CD1c-positive myeloid dendritic cell (primary cell): ENCODE data around the gene INIP.
A peak's percentile ranks its signal among the peaks of the same experiment; 100 is the strongest.
"Not testable (repeated sequence)": the region's sequence is repeated elsewhere in the genome, so short reads cannot be mapped to it uniquely, and the experiment has no call there.

Experiments
- DNase-seq: peaks from one replicate; pipeline ENCODE4 v3.0.0-alpha.2; 2016; ENCODE audit errors: extremely low spot score

INIP gene

DNA sequence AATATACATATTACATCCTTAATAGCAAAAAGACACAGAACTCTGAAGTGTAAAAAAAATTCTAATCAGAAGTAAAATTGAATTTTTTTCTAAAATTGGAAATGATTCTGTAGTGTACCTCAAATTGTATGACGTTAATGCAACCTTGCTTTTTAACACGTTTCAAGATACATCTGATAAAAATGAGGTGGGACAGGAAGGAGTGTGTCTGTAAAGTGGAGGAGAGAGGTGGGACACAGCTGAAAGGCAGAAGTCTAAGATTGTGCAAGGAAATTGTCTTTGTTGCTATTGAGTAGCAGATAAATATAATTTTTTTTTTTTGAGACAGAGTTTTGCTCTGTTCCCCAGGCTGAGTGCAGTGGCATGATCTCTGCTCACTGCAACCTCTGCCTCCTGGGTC is 17.0 kb upstream of the INIP start:
- DNase-seq, result no peak

DNA sequence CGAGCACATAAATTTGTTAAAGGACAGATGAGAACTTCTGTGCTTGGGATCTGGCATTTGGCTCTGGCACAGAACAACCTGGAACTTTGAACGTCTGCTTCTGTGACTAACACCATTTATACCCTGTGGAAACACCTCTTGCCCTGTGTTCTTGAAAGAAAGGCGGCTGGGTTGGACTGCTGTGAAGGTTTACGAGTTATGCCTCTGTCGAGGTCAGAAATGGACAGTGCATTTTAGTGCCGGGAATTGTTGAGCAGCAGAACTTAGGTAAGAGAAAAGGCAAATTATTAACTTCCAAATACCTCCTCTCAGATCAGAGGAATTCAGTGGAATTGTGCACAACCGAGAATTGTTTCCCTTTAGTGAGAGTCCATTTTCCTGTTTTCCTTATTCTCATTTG is 14.1 kb upstream of the INIP start:
- no peak for DNase-seq

DNA sequence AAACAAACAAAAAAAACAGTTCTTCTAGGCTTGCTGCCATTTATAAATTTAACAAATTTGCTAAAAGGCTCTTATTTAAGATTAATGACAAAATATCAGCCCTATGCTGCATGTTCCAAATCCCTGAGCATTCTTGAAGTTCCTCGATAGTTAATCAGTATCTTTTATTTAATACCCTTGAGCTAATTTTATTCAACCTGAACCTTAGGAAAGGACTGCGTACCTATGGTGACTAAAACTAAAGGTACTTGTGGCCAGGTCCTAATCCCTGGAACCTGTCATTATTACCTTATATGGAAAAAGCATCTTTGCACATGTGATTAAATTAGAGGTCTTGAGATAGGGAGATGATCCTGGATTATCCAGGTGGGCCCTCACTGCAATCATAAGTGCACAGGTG is 10.5 kb upstream of the INIP start:
- no peak for DNase-seq

DNA sequence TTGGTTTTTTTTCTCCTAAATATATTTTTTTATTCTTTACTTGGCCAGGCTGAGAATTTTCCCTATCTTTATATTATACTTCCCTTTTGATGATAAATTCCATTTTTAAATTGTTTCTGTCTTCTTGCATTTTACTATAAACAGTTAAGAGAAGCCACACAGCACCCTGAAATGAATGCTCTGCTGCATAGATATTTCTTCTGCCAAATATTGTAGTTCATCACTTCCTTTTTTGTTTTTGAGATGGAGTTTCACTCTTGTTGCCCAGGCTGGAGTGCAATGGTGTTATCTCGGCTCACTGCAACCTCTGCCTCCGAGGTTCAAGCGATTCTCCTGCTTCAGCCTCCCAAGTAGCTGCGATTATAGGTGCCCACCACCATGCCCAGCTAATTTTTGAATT is 8.5 kb upstream of the INIP start:
- DNase-seq, result peak; percentile 29

DNA sequence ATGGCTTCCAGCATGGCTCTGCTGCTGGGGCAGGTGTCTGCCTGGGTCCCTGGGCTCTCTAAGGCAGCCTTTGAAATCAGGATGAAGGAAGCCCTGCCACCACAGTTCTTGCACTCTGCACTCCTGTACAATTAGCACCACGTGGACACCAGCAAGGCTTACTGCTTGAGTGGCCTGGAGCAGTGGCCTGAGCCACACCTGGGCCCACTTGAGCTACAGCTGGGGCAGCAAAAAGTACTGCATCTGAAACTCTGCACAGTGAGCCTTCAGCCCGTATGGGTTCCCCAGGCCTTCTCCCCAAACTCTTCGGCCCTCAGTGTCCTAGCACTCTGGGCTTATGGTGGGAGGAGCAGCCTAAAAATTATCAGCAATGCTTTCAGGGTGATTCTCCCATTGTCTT is 8.0 kb upstream of the INIP start:
- no peak for DNase-seq

DNA sequence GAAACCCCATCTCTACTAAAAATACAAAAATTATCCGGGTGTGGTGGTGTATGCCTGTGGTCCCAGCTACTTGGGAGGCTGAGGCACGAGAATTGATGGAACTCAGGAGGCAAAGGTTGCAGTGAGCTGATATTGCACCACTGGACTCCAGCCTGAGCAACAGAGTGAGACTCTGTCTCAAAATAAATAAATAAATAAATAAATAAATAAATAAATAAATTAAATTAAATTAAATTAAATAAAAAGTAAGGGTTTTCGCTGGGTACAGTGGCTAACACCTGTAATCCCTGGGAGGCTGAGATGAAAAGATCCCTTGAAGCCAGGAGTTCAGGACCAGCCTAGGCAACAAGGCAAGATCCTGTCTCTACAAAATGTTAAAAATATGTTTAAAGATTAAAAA is 4.8 kb upstream of the INIP start:
- not testable (repeated sequence) for DNase-seq

DNA sequence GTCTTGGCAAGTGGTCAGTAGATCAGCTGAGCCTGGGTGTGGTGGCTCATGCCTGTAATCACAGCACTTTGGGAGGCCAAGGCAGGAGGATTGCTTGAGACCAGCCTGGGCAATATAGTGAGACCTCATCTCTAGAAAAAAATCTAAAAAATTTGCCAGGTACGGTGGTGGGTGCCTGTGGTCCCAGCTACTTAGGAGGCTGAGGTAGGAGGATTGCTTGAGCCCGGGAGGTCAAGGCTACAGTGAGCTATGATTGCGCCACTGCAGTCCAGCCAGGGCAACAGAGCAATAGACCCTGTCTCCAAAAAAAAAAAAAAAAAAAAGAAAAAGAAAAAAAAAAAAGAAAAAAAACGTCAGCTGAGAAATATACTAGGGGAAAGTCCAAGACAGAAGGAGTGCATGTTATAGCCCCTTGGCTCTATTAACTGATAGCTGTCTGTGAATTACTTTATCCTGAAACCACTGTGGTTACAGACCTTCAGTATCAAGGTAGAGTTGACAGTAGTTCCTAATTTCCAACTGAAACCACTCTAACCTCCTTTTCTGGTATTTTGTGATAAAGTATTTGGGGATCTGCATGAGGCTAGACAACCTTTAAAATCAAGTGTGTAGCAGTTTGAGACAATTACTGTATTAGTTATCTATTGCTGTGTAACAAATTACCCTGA is 2.3 kb upstream of the INIP start:
- no peak for DNase-seq

DNA sequence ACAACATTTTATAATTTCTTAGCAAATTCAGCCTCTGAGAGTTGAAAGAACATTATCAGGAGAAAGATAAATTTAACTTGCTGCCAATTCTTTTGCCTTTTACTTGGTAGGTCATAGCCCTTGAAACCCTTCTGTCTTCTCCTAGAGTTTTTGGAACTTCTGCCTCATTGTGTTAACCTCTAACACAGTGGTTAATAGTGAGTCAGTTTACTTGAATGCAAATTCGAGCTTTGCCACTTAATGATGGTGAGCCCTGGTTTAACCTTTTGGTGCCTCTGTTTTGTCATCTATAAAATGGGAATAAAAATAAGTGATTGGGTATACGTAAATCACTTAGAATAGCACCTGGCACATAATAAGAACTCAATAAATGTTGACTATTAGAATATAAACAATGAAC is 1.8 kb upstream of the INIP start:
- DNase-seq, result no peak

DNA sequence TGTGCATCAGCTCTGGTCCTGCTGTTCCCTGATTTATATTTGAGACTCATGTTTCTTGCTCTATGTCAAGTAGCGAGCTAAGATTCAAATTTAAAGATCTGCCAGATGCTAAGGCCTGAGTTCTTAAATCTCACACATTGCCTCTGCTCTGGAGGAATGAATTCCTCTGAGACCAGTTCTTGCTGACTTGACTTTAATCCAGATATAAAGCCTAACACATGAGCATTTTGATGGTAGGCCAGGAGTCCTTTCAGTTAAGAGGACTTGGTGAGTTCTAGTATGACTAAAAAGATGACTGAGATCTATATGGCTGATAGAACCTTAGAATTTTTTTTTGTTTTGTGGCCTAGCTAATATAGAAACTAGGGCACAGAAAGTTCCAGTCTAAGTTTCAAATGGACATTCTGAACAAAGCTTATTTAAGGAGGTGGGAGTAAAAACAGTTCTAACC is 1.3 kb upstream of the INIP start:
- no peak for DNase-seq

DNA sequence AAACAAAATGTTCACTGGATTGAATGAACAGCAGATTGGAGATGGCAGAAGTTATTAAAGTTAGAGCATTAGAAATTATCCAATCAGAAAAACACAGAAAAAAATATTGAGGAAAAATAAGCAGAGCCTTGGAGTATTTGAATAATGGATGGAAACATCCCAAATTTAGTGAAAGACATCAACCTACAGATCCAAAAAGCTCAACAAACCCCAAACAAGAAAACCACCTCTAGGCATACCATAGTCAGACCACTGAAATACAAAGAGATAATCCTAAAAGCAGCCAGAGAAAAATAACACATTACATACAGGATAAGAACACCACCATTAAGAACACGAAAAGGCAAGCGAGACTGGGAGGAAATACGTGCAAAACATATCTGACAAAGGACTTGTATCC is 5.2 kb downstream of the INIP start:
- no peak for DNase-seq

DNA sequence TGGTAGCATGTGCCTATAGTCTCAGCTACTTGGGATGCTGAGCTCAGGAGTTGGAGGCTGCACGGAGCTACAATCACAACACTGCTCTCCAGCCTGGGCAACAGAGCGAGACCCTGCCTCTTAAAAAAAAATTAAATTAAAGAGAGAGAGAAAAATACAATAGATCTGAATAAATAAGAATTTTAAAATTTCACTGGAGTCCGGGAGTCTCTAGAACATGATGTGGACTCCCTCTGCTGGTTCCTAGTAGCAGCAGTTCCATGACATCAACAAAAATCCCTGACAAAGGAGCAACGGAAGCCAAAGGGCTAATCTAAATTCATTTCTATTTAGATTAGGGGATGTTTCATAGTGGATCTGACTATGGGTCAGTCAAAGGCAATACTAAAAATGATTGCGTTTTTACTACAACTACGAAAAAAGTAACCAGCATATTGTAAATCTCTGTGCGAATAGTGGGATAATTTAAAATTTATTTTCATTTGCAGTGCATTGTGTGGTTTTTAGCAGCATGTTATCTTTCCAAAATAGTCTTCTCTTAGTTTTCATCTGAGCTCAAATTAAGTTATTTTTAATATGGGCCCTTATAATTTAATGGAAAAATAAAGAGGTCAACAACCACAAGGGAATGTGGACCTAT is 6.7 kb downstream of the INIP start:
- DNase-seq, result no peak

DNA sequence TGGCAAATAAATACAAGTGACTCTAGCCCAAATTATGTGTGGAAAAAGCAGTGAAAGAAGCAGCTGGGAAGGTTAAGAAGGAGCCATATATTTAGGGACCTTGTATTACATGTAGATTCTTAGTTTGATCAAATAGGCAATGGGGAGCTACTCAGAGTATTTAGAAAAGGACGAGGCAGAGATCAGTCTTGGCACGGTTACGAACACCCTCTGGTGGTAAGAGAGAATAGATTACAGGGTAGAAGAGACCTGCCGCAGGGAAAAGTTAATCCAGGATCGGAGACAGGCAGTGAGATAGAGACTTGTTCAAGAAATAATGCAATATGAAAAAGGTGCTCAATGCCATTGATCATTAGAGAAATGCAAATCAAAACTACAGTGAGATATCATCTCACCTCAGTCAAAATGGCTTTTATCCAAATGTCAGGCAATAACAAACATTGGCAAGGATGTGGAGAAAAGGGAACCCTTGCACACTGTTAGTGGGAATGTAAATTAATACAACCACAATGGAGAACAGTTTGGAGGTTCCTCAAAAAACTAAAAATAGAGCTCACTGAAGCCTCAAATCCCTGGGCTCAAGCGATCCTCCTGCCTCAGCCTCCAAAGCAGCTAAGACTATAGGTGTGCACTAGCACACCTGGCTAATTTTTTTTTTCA is 12.0 kb downstream of the INIP start:
- DNase-seq, result no peak

DNA sequence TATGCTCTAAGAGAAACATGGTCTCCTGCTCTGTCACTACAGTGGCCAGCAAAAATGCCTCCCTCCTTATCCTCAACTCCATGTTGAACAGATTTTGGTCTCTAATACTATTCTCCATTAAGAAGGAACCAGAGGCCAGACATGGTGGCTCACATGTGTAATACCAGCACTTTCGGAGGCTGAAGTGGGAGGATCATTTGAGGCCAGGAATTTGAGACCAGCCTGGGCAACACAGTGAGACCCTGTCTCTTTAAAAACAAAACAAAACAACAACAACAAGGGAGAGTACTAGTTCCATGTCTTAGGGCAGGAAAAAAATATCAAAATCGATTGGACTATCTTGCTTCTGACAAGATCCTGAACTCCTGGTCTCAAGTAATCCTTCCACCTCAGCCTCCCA is 14.6 kb downstream of the INIP start:
- no peak for DNase-seq

DNA sequence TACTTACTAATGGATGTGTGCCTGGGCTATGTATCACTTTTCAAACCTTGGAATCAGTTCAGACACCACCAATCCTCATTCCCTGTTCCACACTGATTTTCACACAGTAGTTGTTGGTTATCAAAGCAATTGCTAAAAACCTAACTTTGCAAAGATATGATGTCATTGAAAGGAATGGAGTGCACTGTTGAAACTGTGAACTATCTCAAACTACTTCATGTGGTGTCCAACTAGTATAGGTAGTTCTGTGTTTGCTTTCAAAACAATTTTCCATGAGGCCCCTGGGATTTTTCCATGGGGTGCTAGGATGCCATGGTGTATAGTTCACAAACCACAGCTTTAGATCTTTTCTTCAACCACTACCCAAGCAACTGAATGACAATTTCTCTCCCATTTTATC is 17.8 kb downstream of the INIP start:
- no peak for DNase-seq

DNA sequence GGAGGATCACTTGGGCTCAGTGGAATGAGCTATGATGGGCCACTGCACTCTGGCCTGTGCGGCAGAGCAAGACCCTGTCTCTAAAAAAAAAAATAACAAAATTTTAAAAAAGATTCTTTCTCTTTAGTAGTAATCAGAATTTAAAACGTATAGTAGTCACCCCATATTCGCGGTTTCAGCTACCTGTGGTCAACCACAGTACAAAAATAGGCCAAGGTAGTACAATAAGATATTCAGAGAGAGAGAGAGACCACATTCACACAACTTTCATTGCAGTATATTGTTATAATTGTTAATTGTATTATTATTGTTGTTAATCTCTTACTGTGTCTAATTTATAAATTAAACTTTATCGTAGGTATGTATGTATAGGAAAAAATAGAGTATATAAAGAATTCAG is 18.7 kb downstream of the INIP start:
- no peak for DNase-seq

DNA sequence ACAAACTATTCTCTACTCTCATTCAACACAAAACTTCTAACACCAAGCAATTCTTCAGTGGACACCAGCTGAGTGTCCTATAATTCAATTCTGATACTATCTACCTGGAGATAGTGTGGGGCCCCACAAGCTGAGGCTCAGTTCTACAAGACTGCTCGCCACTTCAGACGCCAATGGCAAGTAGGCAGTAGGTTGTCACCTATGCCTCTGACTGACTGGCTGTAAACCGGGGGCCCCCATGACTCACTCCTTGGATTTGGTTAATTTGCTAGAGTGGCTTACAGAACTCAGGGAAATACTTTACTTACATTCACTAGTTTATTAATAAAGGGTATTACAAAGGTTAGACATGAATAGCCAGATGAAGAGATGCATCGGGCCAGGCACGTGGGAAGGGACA is 21.5 kb downstream of the INIP start:
- DNase-seq, result no peak

DNA sequence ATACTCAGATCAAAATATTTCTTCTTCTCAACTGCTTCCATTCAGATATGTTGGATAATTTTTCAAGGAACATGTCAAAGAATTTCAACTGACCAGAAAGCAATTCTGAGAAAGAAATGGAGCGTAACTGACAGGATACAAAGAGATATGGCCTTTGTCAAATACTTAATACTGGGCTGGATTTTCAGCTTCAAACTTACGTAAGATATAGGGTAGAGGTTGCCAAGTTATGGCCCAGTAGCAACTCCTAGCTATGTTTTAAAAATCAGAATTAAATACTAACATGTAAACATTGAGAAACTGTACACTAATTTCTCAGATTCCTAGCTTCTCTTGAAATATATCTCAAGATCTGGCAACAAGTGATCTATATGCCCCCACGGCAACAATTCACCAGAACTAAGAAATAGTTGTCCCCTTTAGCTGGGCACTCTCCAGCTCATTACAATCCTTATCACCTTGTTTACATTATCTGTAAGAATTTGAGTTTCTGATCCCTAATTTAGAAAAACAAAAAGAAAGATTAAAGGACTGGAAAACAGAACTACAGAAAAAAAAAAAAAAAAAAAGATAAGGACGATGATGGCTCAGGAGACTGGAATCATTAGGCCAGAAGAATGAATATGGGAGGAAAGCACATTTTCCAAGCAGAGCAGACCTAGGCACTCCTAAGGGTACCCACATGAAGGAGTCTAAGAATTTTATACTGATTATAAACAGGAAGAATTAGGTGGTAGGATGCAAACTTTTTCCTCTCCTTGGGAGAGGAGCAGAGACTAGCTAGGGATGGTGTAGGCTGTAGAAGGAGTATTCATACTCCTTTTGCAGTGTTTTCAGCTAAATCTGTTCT is 23.0 kb downstream of the INIP start:
- no peak for DNase-seq

DNA sequence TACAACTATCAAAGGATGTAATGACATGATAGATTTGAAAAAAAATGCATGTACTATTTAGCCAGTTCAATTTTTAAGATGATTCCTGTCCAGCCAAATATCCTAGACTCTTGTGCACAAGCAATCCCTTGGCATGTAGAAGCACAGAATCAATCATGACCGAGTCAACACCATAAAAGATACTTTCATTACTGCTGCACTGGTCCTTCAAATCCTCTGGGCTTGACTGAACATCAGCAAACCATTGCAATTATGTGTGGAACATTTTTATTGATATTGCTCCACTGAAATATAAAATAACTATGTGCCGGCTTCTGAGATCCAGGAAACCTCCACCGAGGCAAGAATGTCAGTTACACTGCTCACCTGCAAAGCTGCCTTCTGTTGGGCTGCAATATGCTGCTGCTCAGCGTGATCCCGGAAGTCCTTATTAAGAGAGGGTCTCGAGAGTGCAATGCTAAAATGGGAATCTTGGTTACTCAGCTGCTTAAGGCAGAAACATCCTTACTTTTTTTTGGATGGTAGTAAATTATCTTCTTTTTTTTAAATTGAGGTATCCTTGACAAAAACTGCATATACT is 28.7 kb downstream of the INIP start:
- DNase-seq, result no peak

DNA sequence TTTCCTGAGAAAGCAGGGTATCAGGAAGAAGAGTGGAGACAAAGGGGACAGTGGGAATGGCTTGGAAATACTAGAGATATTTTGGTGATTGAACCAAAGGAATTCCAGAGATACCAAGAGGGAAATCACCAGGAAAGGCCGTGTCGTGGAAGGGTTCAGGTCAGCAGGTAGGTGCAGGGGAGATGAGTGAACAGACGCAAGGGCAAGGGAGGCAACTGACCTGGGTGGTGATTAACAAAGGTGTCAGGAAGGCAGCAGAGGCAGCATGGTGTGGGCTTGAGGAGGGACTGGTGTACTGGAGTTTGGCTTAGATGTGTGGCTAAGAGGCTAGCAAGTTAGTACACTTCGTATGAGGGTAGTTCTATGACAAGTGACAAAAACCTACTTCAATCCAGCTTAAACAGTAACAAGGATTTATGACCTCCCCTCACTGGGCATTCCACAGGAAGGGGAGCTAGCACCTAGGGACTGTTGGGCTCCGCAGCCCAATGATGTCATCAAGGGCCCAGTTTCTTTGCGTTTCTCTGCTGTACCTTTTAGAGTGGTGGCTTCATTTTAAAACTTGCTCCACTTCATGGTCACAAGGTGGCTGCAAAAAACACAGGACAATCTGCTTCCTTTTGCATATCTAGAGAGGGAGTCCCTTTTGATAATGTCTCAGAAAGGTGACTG is 37.0 kb downstream of the INIP start:
- DNase-seq, result no peak

DNA sequence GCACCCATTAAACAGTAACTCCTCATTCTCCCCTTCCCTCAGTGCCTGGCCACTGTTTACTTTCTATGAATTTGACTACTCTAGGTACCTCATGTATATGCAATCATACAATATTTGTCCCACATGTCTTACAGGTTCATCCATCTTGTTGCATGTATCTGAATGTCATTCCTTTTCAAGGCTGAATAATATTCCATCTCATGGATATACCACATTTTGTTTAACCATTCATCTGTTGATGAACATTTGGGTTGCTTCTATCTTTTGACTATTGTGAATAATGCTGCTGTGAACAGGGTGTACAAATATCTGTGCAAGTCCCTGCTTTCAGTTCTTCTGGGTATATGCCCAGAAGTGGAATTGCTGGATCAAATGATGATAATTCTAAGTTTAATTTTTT is 40.9 kb downstream of the INIP start:
- no peak for DNase-seq

DNA sequence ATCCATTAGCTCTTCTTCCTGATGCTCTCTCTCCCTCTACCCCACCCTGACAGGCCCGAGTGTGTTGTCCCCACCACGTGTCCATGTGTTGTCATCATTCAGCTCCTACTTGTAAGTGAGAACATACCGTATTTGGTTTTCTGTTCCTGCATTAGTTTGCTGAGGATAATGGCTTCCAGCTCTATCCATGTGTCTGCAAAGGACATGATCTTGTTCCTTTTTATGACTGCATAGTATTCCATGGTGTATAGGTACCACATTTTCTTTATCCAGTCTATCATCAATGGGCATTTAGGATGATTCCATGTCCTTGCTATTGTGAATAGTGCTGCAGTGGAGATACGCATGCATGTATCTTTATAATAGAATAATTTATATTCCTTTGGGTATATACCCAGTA is 44.7 kb downstream of the INIP start:
- not testable (repeated sequence) for DNase-seq
